ENCODE measurements around the gene SLC25A5.
"Not testable (repeated sequence)": the region's sequence is repeated elsewhere in the genome, so short reads cannot be mapped to it uniquely, and the experiment has no call there.

The SLC25A5 gene

GRCh38 chrX:119467842-119468550, at the start of gene SLC25A5:
TSS of gene SLC25A5 (plus strand) at chrX:119468444. CDS start at chrX:119468516, 72 bp downstream.
- peak; percentile 89 to 92 for DNase-seq
- peak; percentile 86 for TF ChIP-seq POLR2A (IDR thresholded peaks at IDR 0.05; ENCODE audit: low read length)
- TF ChIP-seq GATA1 (IDR thresholded peaks at IDR 0.05; ENCODE audit: low read depth, low read length): no peak

- no peak for DNase-seq
- no peak for TF ChIP-seq GATA1 (IDR thresholded peaks at IDR 0.05; ENCODE audit: low read depth, low read length)
- TF ChIP-seq POLR2A (IDR thresholded peaks at IDR 0.05; ENCODE audit: low read length): no peak
These were observed 49.1 kb upstream of the SLC25A5 start for GRCh38 chrX:119419146-119419545.

DNA sequence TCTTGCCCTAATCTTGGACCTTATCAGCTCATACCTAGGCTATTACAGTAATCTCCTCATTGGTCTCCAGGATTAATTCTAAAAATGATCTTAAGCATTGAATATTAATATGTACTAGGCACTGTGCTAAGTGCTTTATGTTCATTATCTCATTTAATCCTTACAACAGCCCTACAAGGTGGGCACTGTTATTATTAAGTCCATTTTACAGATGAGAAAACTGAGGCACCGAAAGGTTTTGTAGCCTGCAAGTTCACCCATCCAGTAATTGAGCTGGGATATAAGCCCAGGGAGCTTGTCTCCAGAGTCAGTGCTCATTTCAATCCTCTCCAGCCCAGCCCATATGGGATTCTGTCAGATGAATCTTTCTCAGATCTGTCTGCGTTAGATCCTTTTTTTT, 48.3 kb upstream of the SLC25A5 start:
- no peak for DNase-seq
- no peak for TF ChIP-seq GATA1 (IDR thresholded peaks at IDR 0.05; ENCODE audit: low read depth, low read length)
- TF ChIP-seq POLR2A (IDR thresholded peaks at IDR 0.05; ENCODE audit: low read length): no peak

GRCh38 chrX:119421016-119421705, 47.1 kb upstream of the SLC25A5 start:
- no peak for TF ChIP-seq POLR2A (IDR thresholded peaks at IDR 0.05; ENCODE audit: low read length)
- no peak for TF ChIP-seq GATA1 (IDR thresholded peaks at IDR 0.05; ENCODE audit: low read depth, low read length)
- no peak for DNase-seq

GRCh38 chrX:119423631-119424030, 44.6 kb upstream of the SLC25A5 start:
- no peak for DNase-seq
- no peak for TF ChIP-seq GATA1 (IDR thresholded peaks at IDR 0.05; ENCODE audit: low read depth, low read length)
- TF ChIP-seq POLR2A (IDR thresholded peaks at IDR 0.05; ENCODE audit: low read length): no peak

DNA sequence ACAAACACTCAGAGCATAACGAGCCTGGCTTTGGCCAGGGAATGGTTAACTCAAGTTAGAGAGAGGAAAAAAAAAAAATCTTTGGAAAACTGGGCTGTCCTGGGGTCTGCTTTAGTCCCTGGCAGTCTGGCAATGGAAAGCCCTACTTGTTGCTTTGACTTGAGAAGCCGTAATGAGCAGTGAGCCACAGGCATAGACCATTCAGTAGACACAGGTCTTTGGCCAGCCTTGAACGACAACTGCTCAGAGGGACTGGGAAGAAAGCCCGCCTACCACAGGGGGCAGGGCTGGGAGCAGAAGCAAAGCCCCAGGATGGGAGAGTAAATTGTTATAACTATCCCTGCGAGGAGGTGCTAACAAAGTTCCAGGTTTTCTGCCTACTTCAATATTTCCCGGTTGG, 43.2 kb upstream of the SLC25A5 start:
- DNase-seq: no peak
- no peak for TF ChIP-seq GATA1 (IDR thresholded peaks at IDR 0.05; ENCODE audit: low read depth, low read length)
- no peak for TF ChIP-seq POLR2A (IDR thresholded peaks at IDR 0.05; ENCODE audit: low read length)

GRCh38 chrX:119427024-119427794, 41.0 kb upstream of the SLC25A5 start:
- TF ChIP-seq POLR2A (IDR thresholded peaks at IDR 0.05; ENCODE audit: low read length) (no peak), GATA1 (IDR thresholded peaks at IDR 0.05; ENCODE audit: low read depth, low read length) (no peak)
- peak; percentile 20 to 33 for DNase-seq

DNA sequence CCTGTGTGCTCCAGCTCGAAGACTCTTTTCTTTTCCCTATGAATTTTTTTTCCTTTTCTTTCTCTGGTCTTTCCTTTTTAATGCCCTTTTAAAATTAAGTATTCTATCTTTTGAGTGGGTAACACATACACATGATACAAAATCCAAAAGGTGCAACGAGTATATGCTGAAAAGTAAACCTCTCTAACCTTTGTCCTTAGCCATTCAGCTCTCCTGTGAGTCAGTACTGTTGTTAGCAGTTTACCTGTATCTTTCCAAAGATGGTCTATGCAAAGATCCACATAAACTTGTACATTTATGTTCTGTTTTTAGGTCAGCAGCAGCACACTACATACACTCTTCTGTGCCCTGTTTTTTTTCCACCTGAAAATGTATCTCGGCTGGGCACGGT, 40.5 kb upstream of the SLC25A5 start:
- DNase-seq: no peak
- no peak for TF ChIP-seq POLR2A (IDR thresholded peaks at IDR 0.05; ENCODE audit: low read length)
- no peak for TF ChIP-seq GATA1 (IDR thresholded peaks at IDR 0.05; ENCODE audit: low read depth, low read length)

DNA sequence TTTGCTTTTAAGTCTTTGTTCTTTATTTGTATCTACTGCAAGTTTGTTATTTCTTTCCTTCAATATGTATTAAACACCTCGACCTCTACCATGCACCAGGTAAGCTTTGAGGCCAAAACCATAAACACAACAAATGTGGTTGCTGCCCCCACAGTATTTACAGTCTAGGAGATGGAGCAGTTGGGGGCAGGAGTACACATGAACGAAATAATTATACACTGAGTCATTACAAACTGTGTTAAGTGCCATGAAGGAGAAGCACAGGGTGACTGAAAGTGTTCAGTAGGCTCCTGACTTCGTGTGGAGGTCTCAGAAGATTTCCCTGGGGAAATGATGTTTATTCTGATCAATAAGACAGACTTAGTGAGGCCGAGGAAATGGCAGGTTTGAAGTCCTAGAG, 38.8 kb upstream of the SLC25A5 start:
- TF ChIP-seq GATA1 (IDR thresholded peaks at IDR 0.05; ENCODE audit: low read depth, low read length) (no peak), POLR2A (IDR thresholded peaks at IDR 0.05; ENCODE audit: low read length) (no peak)
- DNase-seq: no peak

DNA sequence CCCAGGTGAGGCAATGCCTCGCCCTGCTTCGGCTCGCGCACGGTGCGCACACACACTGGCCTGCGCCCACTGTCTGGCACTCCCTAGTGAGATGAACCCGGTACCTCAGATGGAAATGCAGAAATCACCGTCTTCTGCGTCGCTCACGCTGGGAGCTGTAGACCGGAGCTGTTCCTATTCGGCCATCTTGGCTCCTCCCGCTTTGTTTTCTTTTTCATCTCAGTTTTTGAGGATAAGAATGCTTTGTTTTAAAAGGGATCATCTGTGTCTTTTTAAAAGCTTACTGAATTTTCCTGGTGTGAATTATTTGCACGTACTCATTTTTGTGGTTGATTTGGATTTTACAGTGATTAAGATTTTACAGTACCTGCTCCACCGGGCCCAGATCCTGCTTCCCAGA, 26.9 kb upstream of the SLC25A5 start:
- DNase-seq: not testable (repeated sequence)

GRCh38 chrX:119442286-119442685, 26.0 kb upstream of the SLC25A5 start:
- DNase-seq: no peak
- no peak for TF ChIP-seq GATA1 (IDR thresholded peaks at IDR 0.05; ENCODE audit: low read depth, low read length)
- no peak for TF ChIP-seq POLR2A (IDR thresholded peaks at IDR 0.05; ENCODE audit: low read length)

GRCh38 chrX:119453202-119453601, 15.0 kb upstream of the SLC25A5 start:
- no peak for TF ChIP-seq GATA1 (IDR thresholded peaks at IDR 0.05; ENCODE audit: low read depth, low read length)
- no peak for TF ChIP-seq POLR2A (IDR thresholded peaks at IDR 0.05; ENCODE audit: low read length)
- no peak for DNase-seq

GRCh38 chrX:119455264-119455663, 13.0 kb upstream of the SLC25A5 start:
- TF ChIP-seq POLR2A (IDR thresholded peaks at IDR 0.05; ENCODE audit: low read length): no peak
- TF ChIP-seq GATA1 (IDR thresholded peaks at IDR 0.05; ENCODE audit: low read depth, low read length): no peak
- no peak for DNase-seq

GRCh38 chrX:119459181-119459580, 9.1 kb upstream of the SLC25A5 start:
- no peak for DNase-seq
- TF ChIP-seq GATA1 (IDR thresholded peaks at IDR 0.05; ENCODE audit: low read depth, low read length) (no peak), POLR2A (IDR thresholded peaks at IDR 0.05; ENCODE audit: low read length) (no peak)
